T-helper 1 cell treated with Interleukin-12 subunit alpha and Interleukin-12 subunit beta and Interleukin-4 antibody, amounts not matched to agents 30 ng/mL and 1 ng/mL, for 36 hours (primary cell): ENCODE data around the gene CALHM6. TPM values are rescaled to one million over a fixed set of nuclear protein-coding genes. Genes with fewer than 3 reads are reported as not detected.

Experiments
- total RNA-seq: library from RNA; stranded (reverse); gene quantifications from 2 replicates; pipeline ENCODE4 v1.2.3, GENCODE V29; 2022

CALHM6 gene
- total RNA-seq, 1 donor from 2014 or later, result 89.1 TPM

Other genes starting within 250 kb of the CALHM6 start
- gene TSPYL4, start 207.3 kb upstream of the CALHM6 start, total RNA-seq, result 16.8 and 17.6 TPM in 2 replicates
- gene TSPYL1, start 181.4 kb upstream of the CALHM6 start, total RNA-seq, result 42.8 and 43.5 TPM in 2 replicates
- gene DSE, start 90.4 kb upstream of the CALHM6 start, total RNA-seq, result 2.6 and 4.0 TPM in 2 replicates
- gene CALHM5, start 50.3 kb downstream of the CALHM6 start, total RNA-seq, result not detected in 2 replicates
- gene TRAPPC3L, start 84.3 kb downstream of the CALHM6 start, total RNA-seq, result not detected in 2 replicates
- gene CALHM4, start 92.4 kb downstream of the CALHM6 start, total RNA-seq, result not detected in 2 replicates
- 35.9 and 40.8 TPM in 2 replicates for gene RWDD1, start 110.1 kb downstream of the CALHM6 start, total RNA-seq
- 0.29 and 0.37 TPM in 2 replicates for gene RSPH4A, start 155.1 kb downstream of the CALHM6 start, total RNA-seq
- 15.7 and 18.8 TPM in 2 replicates for gene ZUP1, start 207.4 kb downstream of the CALHM6 start, total RNA-seq
- gene KPNA5, start 219.8 kb downstream of the CALHM6 start, total RNA-seq, result 9.2 and 9.8 TPM in 2 replicates